ENCODE results near the gene CUL3. TPM values are rescaled to one million over a fixed set of nuclear protein-coding genes. Genes with fewer than 3 reads are reported as not detected.

The CUL3 gene
- total and polyA plus RNA-seq, 2 of the 8 experiments (the other 6 are each of a cell fraction or from before 2014, with no cell fraction given) = 28.5 to 113 TPM

DNA sequence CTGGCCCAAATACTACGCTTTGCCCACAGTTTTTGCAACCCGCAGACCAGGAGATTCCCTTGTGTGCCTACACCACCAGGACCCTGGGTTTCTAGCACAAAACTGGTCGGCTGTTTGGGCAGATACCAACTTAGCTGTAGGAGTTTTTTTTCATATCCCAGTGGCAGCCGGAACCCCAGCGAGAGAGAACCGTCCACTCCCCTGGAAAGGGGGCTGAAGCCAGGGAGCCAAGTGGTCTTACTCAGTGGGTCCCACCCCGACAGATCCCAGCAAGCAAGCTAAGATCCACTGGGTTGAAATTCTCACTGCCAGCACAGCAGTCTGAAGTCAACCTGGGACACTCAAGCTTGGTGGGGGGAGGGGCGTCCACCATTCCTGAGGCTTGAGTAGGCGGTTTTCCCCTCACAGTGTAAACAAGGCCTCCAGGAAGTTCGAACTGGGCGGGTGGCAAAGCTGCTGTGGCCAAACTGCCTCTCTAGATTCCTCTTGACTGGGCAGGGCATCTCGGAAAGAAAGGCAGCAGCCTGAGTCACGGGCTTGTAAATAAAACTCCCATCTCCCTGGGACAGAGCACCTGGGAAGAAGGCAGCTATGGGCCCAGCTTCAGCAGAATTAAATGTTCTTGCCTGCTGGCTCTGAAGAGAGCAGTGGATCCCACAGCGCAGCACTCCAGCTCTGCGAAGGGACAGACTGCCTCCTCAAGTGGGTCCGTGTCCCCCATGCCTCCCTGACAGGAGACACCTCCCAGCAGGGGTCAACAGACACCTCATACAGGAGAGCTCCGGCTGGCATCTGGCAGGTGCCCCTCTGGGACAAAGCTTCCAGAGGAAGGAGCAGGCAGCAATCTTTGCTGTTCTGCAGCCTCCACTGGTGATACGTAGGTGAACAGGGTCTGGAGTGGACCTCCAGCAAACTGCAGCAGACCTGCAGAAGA lies 99.8 kb downstream of the CUL3 start (continued):
- peak; percentile 49; the same call in 1 of the 2 replicates for TF ChIP-seq TAF1 (IDR thresholded peaks at IDR 0.05; ENCODE audit: low read depth, low read length)
- peak; percentile 72; the same call in 1 of the 2 replicates for TF ChIP-seq JUND (IDR thresholded peaks at IDR 0.05; ENCODE audit: low read length)

Measured in H1 (cell line).